Measurements from ENCODE around the gene CPNE2. TPM values are rescaled to one million over a fixed set of nuclear protein-coding genes. Genes with fewer than 3 reads are reported as not detected.

The CPNE2 gene
- total RNA-seq, 4 donors from 2014 or later: 12.5 to 18.9 (median 14.9) TPM

GRCh38 chr16:57143149-57143921, 51.0 kb downstream of the CPNE2 start:
- peak in 1 of 2 donors; percentile 82 for DNase-seq (ENCODE audit: low spot score in 2 of 2)
- H3K4me3 ChIP-seq (ENCODE audit: low read depth, poor library complexity, severe bottlenecking): no peak overlapping the region
- intact Hi-C loops (cut with DNase I; ENCODE audit: low total_unique reads): loop anchor here (10.0 kb wide), 1 partner anchor 179 kb away; the partner anchor contains the start of gene CETP
- no peak for TF ChIP-seq CTCF (IDR thresholded peaks at IDR 0.05)
- no peak for TF ChIP-seq POLR2A (IDR thresholded peaks at IDR 0.05)
- 73 to 78% methylated on average over 14 of the region's 14 CpGs for WGBS, 2 donors

- WGBS, 2 donors: 83 to 92% methylated on average over 2 of the region's 2 CpGs
- intact Hi-C loops (cut with DNase I; ENCODE audit: low total_unique reads): loop anchor here (10.0 kb wide), 1 partner anchor 179 kb away; the partner anchor contains the start of gene CETP
- TF ChIP-seq POLR2A (IDR thresholded peaks at IDR 0.05) (no peak), CTCF (IDR thresholded peaks at IDR 0.05) (no peak)
- DNase-seq (ENCODE audit: low spot score in 2 of 2): no peak
- no peak overlapping the region for H3K4me3 ChIP-seq (ENCODE audit: low read depth, poor library complexity, severe bottlenecking)
Observed at GRCh38 chr16:57144027-57144426, 51.6 kb downstream of the CPNE2 start.

- intact Hi-C loops (cut with DNase I; ENCODE audit: low total_unique reads): loop anchor here (10.0 kb wide), 1 partner anchor 181 kb away; the partner anchor contains the start of gene CETP
- H3K4me3 ChIP-seq (ENCODE audit: low read depth, poor library complexity, severe bottlenecking): no peak overlapping the region
- 85 to 89% methylated on average over 14 of the region's 14 CpGs for WGBS, 2 donors
- DNase-seq (ENCODE audit: low spot score in 2 of 2): peak in 1 of 2 donors; percentile 73
- no peak for TF ChIP-seq CTCF (IDR thresholded peaks at IDR 0.05)
Observed at GRCh38 chr16:57145046-57146021, 53.0 kb downstream of the CPNE2 start.

- peak in 1 of 2 donors; percentile 80 for DNase-seq (ENCODE audit: low spot score in 2 of 2)
- intact Hi-C loops (cut with DNase I; ENCODE audit: low total_unique reads): loop anchor here (10.0 kb wide), 1 partner anchor 181 kb away; the partner anchor contains the start of gene CETP
- 90 to 92% methylated on average over 21 to 24 of the region's 24 CpGs for WGBS, 2 donors
Observed at GRCh38 chr16:57146040-57146647, 53.8 kb downstream of the CPNE2 start.

More at GRCh38 chr16:57146040-57146647, 53.8 kb downstream of the CPNE2 start:
- H3K4me3 ChIP-seq (ENCODE audit: low read depth, poor library complexity, severe bottlenecking): no peak overlapping the region
- TF ChIP-seq POLR2A (IDR thresholded peaks at IDR 0.05) (no peak), CTCF (IDR thresholded peaks at IDR 0.05) (no peak)

Measured in lower leg skin (tissue), 4 donors.